HepG2 (cell line): ENCODE measurements around the gene DQX1. TPM values are rescaled to one million over a fixed set of nuclear protein-coding genes. Genes with fewer than 3 reads are reported as not detected.

Experiments
- ATF4 ChIP-seq, 2 experiments: fragments of 450-650 bp in 1 of 2; sonication (generic) in 1 of 2; formaldehyde crosslinking; IDR thresholded peaks; 2 replicates each; pipeline versions ENCODE4 v1.5.0 to v1.8.0; 2020 to 2022; ENCODE audit warnings: mild to moderate bottlenecking in 1 of 2, missing genetic modification reagents in 1 of 2
- CSRNP2 ChIP-seq: sonication (generic); formaldehyde crosslinking; conservative IDR thresholded peaks from 2 replicates; pipeline ENCODE4 v1.8.0; 2022; ENCODE audit warnings: low read depth, missing genetic modification reagents
- GLI4 ChIP-seq: sonication (generic); formaldehyde crosslinking; IDR thresholded peaks from 2 replicates; pipeline ENCODE4 v1.5.1; 2020; ENCODE audit warnings: missing genetic modification reagents, mild to moderate bottlenecking, moderate library complexity, borderline replicate concordance
- NONO ChIP-seq, 2 experiments: fragments of 450-650 bp in 1 of 2; sonication (generic) in 1 of 2; formaldehyde crosslinking in 1 of 2; IDR thresholded peaks in 1 of 2; conservative IDR thresholded peaks in 1 of 2; 2 replicates each; pipeline versions ENCODE4 v1.6.1 to v1.8.0; 2017 to 2022; ENCODE audit warnings: mild to moderate bottlenecking in 1 of 2, missing genetic modification reagents in 1 of 2, moderate library complexity in 1 of 2
- SP4 ChIP-seq: sonication (generic); formaldehyde crosslinking; IDR thresholded peaks from 2 replicates; pipeline ENCODE4 v1.8.1; 2023; ENCODE audit warnings: mild to moderate bottlenecking, missing genetic modification reagents
- ZFP91 ChIP-seq: sonication (generic); formaldehyde crosslinking; IDR thresholded peaks from 2 replicates; pipeline ENCODE4 v1.9.0; 2022; ENCODE audit warnings: missing genetic modification reagents, mild to moderate bottlenecking, borderline replicate concordance
- ZNF589 ChIP-seq: sonication (generic); formaldehyde crosslinking; conservative IDR thresholded peaks from 2 replicates; pipeline ENCODE4 v1.8.0; 2022; ENCODE audit warnings: mild to moderate bottlenecking, moderate library complexity, missing genetic modification reagents
- ZNF788 ChIP-seq: sonication (generic); formaldehyde crosslinking; IDR thresholded peaks from 2 replicates; pipeline ENCODE4 v1.5.0; 2020; ENCODE audit warnings: mild to moderate bottlenecking, missing genetic modification reagents, borderline replicate concordance
- polyA plus RNA-seq, 8 experiments: library from polyadenylated mRNA; depleted of rRNA in 3 of 8; stranded (reverse) in 7 of 8; unstranded in 1 of 8; fragments of >200 nt; fragmentation: Illumina TruSeq in 4 of 8; extraction: Trizol in 4 of 8; gene quantifications; 2 replicates each; pipeline versions ENCODE4 v1.2.1 to v1.2.3, GENCODE V29; 2011 to 2016; ENCODE audit warnings: low read depth in 4 of 8, missing spikeins in 1 of 8, mixed read lengths in 1 of 8; ENCODE audit not compliant: insufficient read depth in 1 of 8
- total RNA-seq, 5 experiments: library from RNA; depleted of rRNA; stranded (reverse); fragments of >200 nt; fragmentation: Illumina TruSeq; extraction: Trizol; gene quantifications; 2 replicates each; pipeline ENCODE4 v1.2.3, GENCODE V29; 2016; ENCODE audit warnings: low read depth in 1 of 5

Gene DQX1
- total and polyA plus RNA-seq, 2 of the 13 experiments (the other 11 are each of a cell fraction or from before 2014, with no cell fraction given) = 27.6 to 89.8 TPM

GRCh38 chr2:74488643-74489481, 37.2 kb downstream of the DQX1 start (continued):
- TF ChIP-seq NONO (IDR thresholded peaks at IDR 0.05) (no peak), NONO (CRISPR knock-in tag; conservative IDR thresholded peaks at IDR 0.05) (peak; percentile 97), SP4 (no peak), ZNF589 (CRISPR knock-in tag) (peak; percentile 95; the same call in 1 of the 2 replicates), GLI4 (CRISPR knock-in tag) (0 out of 2 replicates have a peak, but pooled peaks have one; percentile 51), ZFP91 (CRISPR knock-in tag) (no peak; the same call in 1 of the 2 replicates), ATF4 (CRISPR knock-in tag; IDR thresholded peaks at IDR 0.05) (peak in 1 of 2 experiments; percentile 80; a peak in 2 of 4 replicates), CSRNP2 (CRISPR knock-in tag) (peak; percentile 65; the same call in 1 of the 2 replicates), ZNF788 (CRISPR knock-in tag) (peak; percentile 16; the same call in 1 of the 2 replicates)
